ENCODE data around the gene WDR83.

GRCh38 chr19:12664406-12665280, 2.0 kb upstream of the WDR83 start:
- TF ChIP-seq CTCF (IDR thresholded peaks at IDR 0.05) (no peak), POLR2A (IDR thresholded peaks at IDR 0.05) (no peak)

Measured in breast epithelium (tissue), 3 donors.